HCT116 (cell line): Measurements from ENCODE around the gene UMAD1. TPM values are rescaled to one million over a fixed set of nuclear protein-coding genes. Genes with fewer than 3 reads are reported as not detected.

Experiments
- ATAC-seq: fragments of 200-7000 bp; cut with Tn5 transposase; 2 replicates; pipeline ENCODE4 v1.9.1; 2020; ENCODE audit warnings: mild to moderate bottlenecking, moderate library complexity
- BruUV-seq: library from RNA; stranded (reverse); fragments of 400-500 nt; replicated peaks from 2 replicates; lab custom pipeline; 2021; lab: Mats Ljungman, UMichigan
- CTCF ChIA-PET: fragments of 300-600 bp; sonication (Branson Sonifier 250); formaldehyde crosslinking; loops from one replicate; lab custom pipeline; 2021; ENCODE audit warnings: antibody characterized with exemption; lab: Charles Lee
- POLR2A ChIA-PET: fragments of 300-600, 350-600 bp; sonication (Branson Sonifier 250); formaldehyde crosslinking; loops from one replicate; lab custom pipeline; 2021; ENCODE audit warnings: antibody characterized with exemption; lab: Charles Lee
- RAD21 ChIA-PET, 2 experiments: fragments of 300-600 bp; sonication (Branson Sonifier 250); formaldehyde crosslinking; loops; one replicate each; lab custom pipeline; 2023; ENCODE audit warnings: low total read pairs in 2 of 2; ENCODE audit not compliant: uncharacterized antibody in 2 of 2, unreplicated experiment in 2 of 2, low non-redundant PET in 1 of 2; lab: Charles Lee
- DNase-seq: peaks from one replicate; pipeline ENCODE4 v3.0.0-alpha.2; 2010; ENCODE audit warnings: low read depth, low spot score
- H2AFZ ChIP-seq: fragments of 200-600 bp; shearing (Covaris generic), sonication (generic); 2 replicates; pipeline ENCODE4 v1.6.1; 2017; ENCODE audit warnings: low read depth, mixed run types, mixed read lengths, antibody characterized with exemption, low read length; ENCODE audit not compliant: poor library complexity, severe bottlenecking
- H3K27ac ChIP-seq: 2 replicates; pipeline ENCODE4 v1.5.1; 2012; ENCODE audit warnings: low read depth, low read length
- H3K27me3 ChIP-seq: fragments of 200-600 bp; sonication (generic); 2 replicates; pipeline ENCODE4 v1.6.1; 2016; ENCODE audit warnings: mixed run types, low read length, mixed read lengths; ENCODE audit not compliant: insufficient read depth
- H3K36me3 ChIP-seq, 2 experiments: fragments of 200-500 bp in 1 of 2; fragments of 200-600 bp in 1 of 2; sonication (Bioruptor generic) in 1 of 2; sonication (generic) in 1 of 2; 2 replicates each; pipeline versions ENCODE4 v1.5.1 to v1.6.1; 2014 to 2016; ENCODE audit warnings: low read length in 2 of 2, inconsistent platforms in 1 of 2, mixed read lengths in 1 of 2, mixed run types in 1 of 2; ENCODE audit not compliant: insufficient read depth in 2 of 2, control insufficient read depth in 1 of 2
- H3K4me1 ChIP-seq, 2 experiments: fragments of 200-600 bp in 1 of 2; sonication (generic) in 1 of 2; 2 replicates each; pipeline versions ENCODE4 v1.5.1 to v1.6.1; 2012 to 2017; ENCODE audit warnings: low read length in 2 of 2, inconsistent platforms in 1 of 2, mild to moderate bottlenecking in 1 of 2, mixed read lengths in 1 of 2, mixed run types in 1 of 2, moderate library complexity in 1 of 2; ENCODE audit not compliant: insufficient read depth in 2 of 2, control insufficient read depth in 1 of 2
- H3K4me2 ChIP-seq: fragments of 200-600 bp; sonication (generic); 2 replicates; pipeline ENCODE4 v1.6.1; 2017; ENCODE audit warnings: mixed run types, low read length, mixed read lengths
- H3K4me3 ChIP-seq, 2 experiments: fragments of 200-600 bp in 1 of 2; sonication (generic) in 1 of 2; replicated peaks in 1 of 2; 2 replicates each; pipeline ENCODE4 v1.5.1; 2011 to 2016; ENCODE audit warnings: low read length in 2 of 2, control low read depth in 1 of 2, low read depth in 1 of 2, mild to moderate bottlenecking in 1 of 2, mixed read lengths in 1 of 2, mixed run types in 1 of 2
- H3K79me2 ChIP-seq: fragments of 200-600 bp; sonication (generic); 2 replicates; pipeline ENCODE4 v1.6.1; 2017; ENCODE audit warnings: mild to moderate bottlenecking, mixed run types, low read length, moderate library complexity, mixed read lengths; ENCODE audit not compliant: insufficient read depth
- H3K9ac ChIP-seq: fragments of 200-600 bp; sonication (generic); 2 replicates; pipeline ENCODE4 v1.6.1; 2016; ENCODE audit warnings: low read length, mixed read lengths
- H3K9me2 ChIP-seq: fragments of 200-600 bp; sonication (generic), shearing (Covaris generic); 2 replicates; pipeline ENCODE4 v1.6.1; 2017; ENCODE audit warnings: mixed run types, mild to moderate bottlenecking, moderate library complexity; ENCODE audit not compliant: insufficient read depth
- H3K9me3 ChIP-seq, 2 experiments: fragments of 200-500 bp in 1 of 2; fragments of 200-600 bp in 1 of 2; sonication (Bioruptor generic) in 1 of 2; sonication (generic) in 1 of 2; 2 replicates each; pipeline ENCODE4 v1.6.1; 2014 to 2017; ENCODE audit warnings: low read length in 2 of 2, mixed read lengths in 2 of 2, inconsistent platforms in 1 of 2, low read depth in 1 of 2, mild to moderate bottlenecking in 1 of 2, mixed run types in 1 of 2, moderate library complexity in 1 of 2; ENCODE audit not compliant: control insufficient read depth in 1 of 2, insufficient read depth in 1 of 2
- H4K20me1 ChIP-seq: fragments of 200-600 bp; sonication (generic), shearing (Covaris generic); 2 replicates; pipeline ENCODE4 v1.6.1; 2017; ENCODE audit warnings: mixed run types, mild to moderate bottlenecking, moderate library complexity; ENCODE audit not compliant: insufficient read depth
- EGR1 ChIP-seq: IDR thresholded peaks from 2 replicates; pipeline ENCODE4 v1.6.1; 2012; ENCODE audit warnings: low read depth
- ELF1 ChIP-seq: IDR thresholded peaks from 2 replicates; pipeline ENCODE4 v1.6.1; 2012; ENCODE audit warnings: low read depth, borderline replicate concordance
- JUND ChIP-seq: IDR thresholded peaks from 2 replicates; pipeline ENCODE4 v1.6.1; 2012
- SP1 ChIP-seq: IDR thresholded peaks from 2 replicates; pipeline ENCODE4 v1.6.1; 2012; ENCODE audit warnings: low read depth
- SRF ChIP-seq: IDR thresholded peaks from 2 replicates; pipeline ENCODE4 v1.6.1; 2012; ENCODE audit warnings: low read depth
- TCF7L2 ChIP-seq: IDR thresholded peaks from 2 replicates; pipeline ENCODE4 v1.7.0; 2011; ENCODE audit warnings: borderline replicate concordance, inconsistent platforms; ENCODE audit not compliant: insufficient read depth, insufficient read length; ENCODE audit errors: extremely low read depth
- YY1 ChIP-seq: IDR thresholded peaks from 2 replicates; pipeline ENCODE4 v1.6.1; 2011; ENCODE audit warnings: low read length, low read depth, moderate library complexity, mild to moderate bottlenecking; ENCODE audit not compliant: insufficient replicate concordance; ENCODE audit errors: extremely low read depth
- ZNF274 ChIP-seq: fragments of 200-500 bp; sonication (Bioruptor generic); IDR thresholded peaks from 2 replicates; pipeline ENCODE4 v1.6.1; 2014; ENCODE audit warnings: mild to moderate bottlenecking, low read depth, low read length, inconsistent platforms
- intact Hi-C: fragments of 100-400 bp; cut with micrococcal nuclease; formaldehyde crosslinking; loops from 2 replicates; pipeline ENCODE4 v1.10.0; 2022
- total RNA-seq: library from RNA; stranded (reverse); gene quantifications from one replicate; pipeline ENCODE4 v1.2.1, GENCODE V29; 2021; ENCODE audit not compliant: unreplicated experiment
- TF ChIP-seq, protein P1 (sequence below): IDR thresholded peaks from 2 replicates; pipeline ENCODE4 v1.6.1; 2012; ENCODE audit warnings: low read depth
- TF ChIP-seq, protein P2 (sequence below): IDR thresholded peaks from 2 replicates; pipeline ENCODE4 v1.6.1; 2011; ENCODE audit warnings: mild to moderate bottlenecking, low read length, moderate library complexity; ENCODE audit not compliant: insufficient replicate concordance; ENCODE audit errors: extremely low read depth

UMAD1 gene
- total RNA-seq, 1 experiment from 2014 or later: 12.7 TPM

DNA sequence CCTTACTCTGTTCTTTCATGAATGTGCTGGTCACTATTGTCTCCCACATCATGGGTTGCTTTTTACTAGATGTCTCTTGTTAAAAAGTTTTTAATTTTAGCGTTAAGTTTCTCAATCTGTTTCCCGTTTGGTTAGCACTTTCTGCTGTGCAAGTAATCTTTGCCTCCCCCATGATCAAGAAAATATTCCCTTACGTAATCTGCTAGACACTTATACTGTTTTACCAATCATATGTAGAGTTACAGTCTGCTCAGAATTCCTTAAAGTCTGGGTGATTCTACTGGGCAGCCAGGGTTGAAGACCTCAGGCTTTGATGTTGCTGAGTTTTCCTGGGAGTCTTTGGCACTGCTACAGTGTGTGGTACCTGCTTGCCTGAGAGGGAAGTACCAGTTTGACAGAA is 116.0 kb downstream of the UMAD1 start:
- DNase-seq: no peak
- Histone ChIP-seq H3K36me3 (no peaks in the 10 kb centered on the region), H3K9me2 (no peaks in the 10 kb centered on the region), H3K9me3 (no peaks in the 10 kb centered on the region), H3K4me2 (no peak overlapping the region), H3K9ac (no peak overlapping the region), H3K4me3 (no peak overlapping the region), H3K27ac (no peak overlapping the region), H2AFZ (no peak overlapping the region), H3K27me3 (no peaks in the 10 kb centered on the region), H3K79me2 (no peaks in the 10 kb centered on the region), H3K4me1 (no peaks in the 10 kb centered on the region), H4K20me1 (no peaks in the 10 kb centered on the region)
- BruUV-seq: no TSS peak
- no peak for TF ChIP-seq ZNF274
- no peak for TF ChIP-seq YY1
- TF ChIP-seq, protein P1, sequence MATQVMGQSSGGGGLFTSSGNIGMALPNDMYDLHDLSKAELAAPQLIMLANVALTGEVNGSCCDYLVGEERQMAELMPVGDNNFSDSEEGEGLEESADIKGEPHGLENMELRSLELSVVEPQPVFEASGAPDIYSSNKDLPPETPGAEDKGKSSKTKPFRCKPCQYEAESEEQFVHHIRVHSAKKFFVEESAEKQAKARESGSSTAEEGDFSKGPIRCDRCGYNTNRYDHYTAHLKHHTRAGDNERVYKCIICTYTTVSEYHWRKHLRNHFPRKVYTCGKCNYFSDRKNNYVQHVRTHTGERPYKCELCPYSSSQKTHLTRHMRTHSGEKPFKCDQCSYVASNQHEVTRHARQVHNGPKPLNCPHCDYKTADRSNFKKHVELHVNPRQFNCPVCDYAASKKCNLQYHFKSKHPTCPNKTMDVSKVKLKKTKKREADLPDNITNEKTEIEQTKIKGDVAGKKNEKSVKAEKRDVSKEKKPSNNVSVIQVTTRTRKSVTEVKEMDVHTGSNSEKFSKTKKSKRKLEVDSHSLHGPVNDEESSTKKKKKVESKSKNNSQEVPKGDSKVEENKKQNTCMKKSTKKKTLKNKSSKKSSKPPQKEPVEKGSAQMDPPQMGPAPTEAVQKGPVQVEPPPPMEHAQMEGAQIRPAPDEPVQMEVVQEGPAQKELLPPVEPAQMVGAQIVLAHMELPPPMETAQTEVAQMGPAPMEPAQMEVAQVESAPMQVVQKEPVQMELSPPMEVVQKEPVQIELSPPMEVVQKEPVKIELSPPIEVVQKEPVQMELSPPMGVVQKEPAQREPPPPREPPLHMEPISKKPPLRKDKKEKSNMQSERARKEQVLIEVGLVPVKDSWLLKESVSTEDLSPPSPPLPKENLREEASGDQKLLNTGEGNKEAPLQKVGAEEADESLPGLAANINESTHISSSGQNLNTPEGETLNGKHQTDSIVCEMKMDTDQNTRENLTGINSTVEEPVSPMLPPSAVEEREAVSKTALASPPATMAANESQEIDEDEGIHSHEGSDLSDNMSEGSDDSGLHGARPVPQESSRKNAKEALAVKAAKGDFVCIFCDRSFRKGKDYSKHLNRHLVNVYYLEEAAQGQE: no peak
- TF ChIP-seq ELF1: no peak
- no peak for TF ChIP-seq SRF
- no peak for TF ChIP-seq JUND
- no peak for TF ChIP-seq SP1
- no peak for TF ChIP-seq EGR1
- TF ChIP-seq, protein P2, sequence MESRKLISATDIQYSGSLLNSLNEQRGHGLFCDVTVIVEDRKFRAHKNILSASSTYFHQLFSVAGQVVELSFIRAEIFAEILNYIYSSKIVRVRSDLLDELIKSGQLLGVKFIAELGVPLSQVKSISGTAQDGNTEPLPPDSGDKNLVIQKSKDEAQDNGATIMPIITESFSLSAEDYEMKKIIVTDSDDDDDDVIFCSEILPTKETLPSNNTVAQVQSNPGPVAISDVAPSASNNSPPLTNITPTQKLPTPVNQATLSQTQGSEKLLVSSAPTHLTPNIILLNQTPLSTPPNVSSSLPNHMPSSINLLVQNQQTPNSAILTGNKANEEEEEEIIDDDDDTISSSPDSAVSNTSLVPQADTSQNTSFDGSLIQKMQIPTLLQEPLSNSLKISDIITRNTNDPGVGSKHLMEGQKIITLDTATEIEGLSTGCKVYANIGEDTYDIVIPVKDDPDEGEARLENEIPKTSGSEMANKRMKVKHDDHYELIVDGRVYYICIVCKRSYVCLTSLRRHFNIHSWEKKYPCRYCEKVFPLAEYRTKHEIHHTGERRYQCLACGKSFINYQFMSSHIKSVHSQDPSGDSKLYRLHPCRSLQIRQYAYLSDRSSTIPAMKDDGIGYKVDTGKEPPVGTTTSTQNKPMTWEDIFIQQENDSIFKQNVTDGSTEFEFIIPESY: no peak
- TF ChIP-seq TCF7L2: no peak
- ChIA-PET RAD21 (no interaction called here), POLR2A (no interaction called here), CTCF (no interaction called here)
- intact Hi-C loops: no loop called here
- ATAC-seq: no peak
